GM06990 (cell line): ENCODE data around the gene TEFM.

Experiments
- DNase-seq: peaks from one replicate; pipeline ENCODE4 v3.0.0-alpha.2; 2011; ENCODE audit not compliant: insufficient read length; ENCODE audit errors: extremely low read depth
- H3K27me3 ChIP-seq: replicated peaks from 2 replicates; pipeline ENCODE4 v1.6.0; 2011; ENCODE audit warnings: low read length; ENCODE audit not compliant: control insufficient read depth, insufficient read depth
- H3K36me3 ChIP-seq: 2 replicates; pipeline ENCODE4 v1.5.1; 2011; ENCODE audit warnings: low read length; ENCODE audit not compliant: control insufficient read depth, insufficient read depth
- H3K4me3 ChIP-seq: replicated peaks from 2 replicates; pipeline ENCODE4 v1.5.1; 2011; ENCODE audit warnings: low read depth, mild to moderate bottlenecking, control low read depth, low read length
- TF ChIP-seq, protein P1 (sequence below): IDR thresholded peaks from 2 replicates; pipeline ENCODE4 v1.5.1; 2011; ENCODE audit warnings: low read length, control low read depth, mild to moderate bottlenecking, inconsistent platforms; ENCODE audit not compliant: insufficient read depth, poor library complexity, severe bottlenecking

Gene TEFM

GRCh38 chr17:30906101-30906911 lies at the start of gene TEFM:
TEFM (minus strand) TSS chr17:30906238; CDS start chr17:30906198, 40 bp downstream.
- TF ChIP-seq, protein P1, sequence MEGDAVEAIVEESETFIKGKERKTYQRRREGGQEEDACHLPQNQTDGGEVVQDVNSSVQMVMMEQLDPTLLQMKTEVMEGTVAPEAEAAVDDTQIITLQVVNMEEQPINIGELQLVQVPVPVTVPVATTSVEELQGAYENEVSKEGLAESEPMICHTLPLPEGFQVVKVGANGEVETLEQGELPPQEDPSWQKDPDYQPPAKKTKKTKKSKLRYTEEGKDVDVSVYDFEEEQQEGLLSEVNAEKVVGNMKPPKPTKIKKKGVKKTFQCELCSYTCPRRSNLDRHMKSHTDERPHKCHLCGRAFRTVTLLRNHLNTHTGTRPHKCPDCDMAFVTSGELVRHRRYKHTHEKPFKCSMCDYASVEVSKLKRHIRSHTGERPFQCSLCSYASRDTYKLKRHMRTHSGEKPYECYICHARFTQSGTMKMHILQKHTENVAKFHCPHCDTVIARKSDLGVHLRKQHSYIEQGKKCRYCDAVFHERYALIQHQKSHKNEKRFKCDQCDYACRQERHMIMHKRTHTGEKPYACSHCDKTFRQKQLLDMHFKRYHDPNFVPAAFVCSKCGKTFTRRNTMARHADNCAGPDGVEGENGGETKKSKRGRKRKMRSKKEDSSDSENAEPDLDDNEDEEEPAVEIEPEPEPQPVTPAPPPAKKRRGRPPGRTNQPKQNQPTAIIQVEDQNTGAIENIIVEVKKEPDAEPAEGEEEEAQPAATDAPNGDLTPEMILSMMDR, result no peak
- Histone ChIP-seq H3K36me3 (no peaks in the 10 kb centered on the region), H3K4me3 (peak within 1 kb of the TSS; percentile 84), H3K27me3 (no peaks in the 10 kb centered on the region)
- DNase-seq, result peak; percentile 90

DNA sequence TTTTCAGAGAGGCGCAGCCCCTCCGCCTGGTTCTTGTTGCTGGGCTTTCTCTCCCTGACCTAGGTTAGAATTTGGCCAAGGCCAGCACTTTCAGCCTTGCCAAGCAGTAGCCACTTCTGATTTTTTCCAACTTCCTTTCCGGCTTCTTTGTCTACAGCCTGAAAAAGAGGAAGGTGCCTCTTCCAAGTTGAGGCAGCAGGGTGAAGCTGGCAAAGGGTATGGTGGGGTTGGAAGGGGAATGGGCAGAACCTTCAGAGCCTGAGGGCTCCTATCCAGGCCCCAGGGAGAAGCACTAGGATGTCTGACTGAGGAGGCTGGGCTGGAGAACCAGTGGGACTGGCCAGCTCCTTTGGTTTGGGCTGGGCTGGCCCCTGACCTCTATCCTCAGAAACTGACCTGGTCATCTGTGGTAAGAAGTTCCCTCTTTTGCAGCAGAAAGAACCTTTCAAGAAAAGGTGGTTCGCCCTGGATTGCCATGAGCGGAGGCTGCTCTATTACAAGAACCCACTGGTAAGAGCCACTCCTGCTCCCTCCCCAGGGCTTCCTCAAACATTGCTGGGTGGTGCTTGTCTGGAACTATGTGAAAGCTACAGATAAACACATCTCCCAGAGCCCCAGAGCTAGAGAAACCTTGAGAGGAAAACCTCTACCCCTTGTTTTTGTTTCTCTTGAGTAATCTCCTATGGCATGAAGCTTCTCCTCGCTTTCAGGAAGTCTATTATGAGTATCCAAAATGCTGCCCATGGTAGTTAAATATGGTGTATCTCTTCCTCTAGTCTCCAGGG lies 48.2 kb upstream of the TEFM start:
- H3K27me3 ChIP-seq, result no peaks in the 10 kb centered on the region
- H3K4me3 ChIP-seq, result no peak overlapping the region
- DNase-seq, result no peak
- TF ChIP-seq, protein P1, result no peak
- no peaks in the 10 kb centered on the region for H3K36me3 ChIP-seq

GRCh38 chr17:30952638-30953393 lies 46.8 kb upstream of the TEFM start:
- no peak for DNase-seq
- H3K36me3 ChIP-seq, result no peaks in the 10 kb centered on the region
- TF ChIP-seq, protein P1, result no peak
- no peaks in the 10 kb centered on the region for H3K27me3 ChIP-seq
- no peak overlapping the region for H3K4me3 ChIP-seq

- no peaks in the 10 kb centered on the region for H3K27me3 ChIP-seq
- H3K4me3 ChIP-seq, result no peak overlapping the region
- no peak for DNase-seq
- TF ChIP-seq, protein P1, result no peak
- no peaks in the 10 kb centered on the region for H3K36me3 ChIP-seq
These were observed 44.8 kb upstream of the TEFM start for GRCh38 chr17:30950669-30951399.

DNA sequence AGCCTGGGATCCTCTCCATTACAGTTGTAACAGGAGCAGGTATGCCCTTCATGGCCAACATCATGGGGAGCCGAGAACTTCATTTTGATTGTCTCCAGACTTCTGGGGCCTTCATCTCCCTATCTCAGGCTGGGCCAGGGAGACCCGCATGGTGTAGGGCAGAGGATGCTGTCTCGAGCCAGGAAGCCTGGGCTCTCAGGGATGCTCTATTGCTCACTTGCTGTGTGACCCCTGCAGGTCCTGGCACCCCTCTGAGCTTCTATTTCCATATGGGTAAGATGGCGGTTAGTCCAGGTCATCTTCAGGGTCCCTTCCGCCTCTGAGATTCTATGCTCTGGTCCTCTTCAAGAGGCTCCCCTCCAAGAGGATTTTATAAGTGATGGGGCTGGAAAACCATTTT lies 44.2 kb upstream of the TEFM start:
- TF ChIP-seq, protein P1, result no peak
- Histone ChIP-seq H3K27me3 (no peaks in the 10 kb centered on the region), H3K4me3 (no peak overlapping the region), H3K36me3 (no peaks in the 10 kb centered on the region)
- no peak for DNase-seq
